ENCODE results near the gene ATG7.
A peak's percentile ranks its signal among the peaks of the same experiment; 100 is the strongest.
"Not testable (repeated sequence)": the region's sequence is repeated elsewhere in the genome, so short reads cannot be mapped to it uniquely, and the experiment has no call there.

The ATG7 gene

GRCh38 chr3:11482021-11482420, 209.8 kb downstream of the ATG7 start:
- no peak overlapping the region for H3K27ac ChIP-seq
- DNase-seq (ENCODE audit: low read depth, low spot score), result no peak

GRCh38 chr3:11488356-11488755, 216.2 kb downstream of the ATG7 start:
- not testable (repeated sequence) for H3K27ac ChIP-seq; DNase-seq (ENCODE audit: low read depth, low spot score)

- H3K27ac ChIP-seq, result no peak overlapping the region
These were observed 222.1 kb downstream of the ATG7 start for GRCh38 chr3:11494131-11494916.

GRCh38 chr3:11495948-11496557, 223.9 kb downstream of the ATG7 start:
- no peak overlapping the region for H3K27ac ChIP-seq
- DNase-seq (ENCODE audit: low read depth, low spot score), result no peak

More at GRCh38 chr3:11494131-11494916, 222.1 kb downstream of the ATG7 start:
- DNase-seq (ENCODE audit: low read depth, low spot score), result no peak

GRCh38 chr3:11498177-11498576, 226.0 kb downstream of the ATG7 start:
- H3K27ac ChIP-seq, result peak overlapping the region; percentile 79
- no peak for DNase-seq (ENCODE audit: low read depth, low spot score)

- H3K27ac ChIP-seq, result peak overlapping the region; percentile 79
- DNase-seq (ENCODE audit: low read depth, low spot score), result no peak
These were observed 226.4 kb downstream of the ATG7 start for GRCh38 chr3:11498646-11499045.

- DNase-seq (ENCODE audit: low read depth, low spot score), result no peak
- peak overlapping the region; percentile 79 for H3K27ac ChIP-seq
These were observed 226.9 kb downstream of the ATG7 start for GRCh38 chr3:11499144-11499543.

GRCh38 chr3:11502413-11502812, 230.2 kb downstream of the ATG7 start:
- H3K27ac ChIP-seq; DNase-seq (ENCODE audit: low read depth, low spot score): not testable (repeated sequence)

GRCh38 chr3:11507719-11508118, 235.5 kb downstream of the ATG7 start:
- DNase-seq (ENCODE audit: low read depth, low spot score), result no peak
- H3K27ac ChIP-seq, result no peak overlapping the region

GRCh38 chr3:11508346-11509172, 236.4 kb downstream of the ATG7 start:
- DNase-seq (ENCODE audit: low read depth, low spot score), result no peak
- H3K27ac ChIP-seq, result no peak overlapping the region

- H3K27ac ChIP-seq, result no peak overlapping the region
- no peak for DNase-seq (ENCODE audit: low read depth, low spot score)
These were observed 237.2 kb downstream of the ATG7 start for GRCh38 chr3:11509173-11510000.

GRCh38 chr3:11510001-11510340, 237.8 kb downstream of the ATG7 start:
- no peak overlapping the region for H3K27ac ChIP-seq
- no peak for DNase-seq (ENCODE audit: low read depth, low spot score)

- no peak overlapping the region for H3K27ac ChIP-seq
- no peak for DNase-seq (ENCODE audit: low read depth, low spot score)
These were observed 238.2 kb downstream of the ATG7 start for GRCh38 chr3:11510356-11510755.

GRCh38 chr3:11511606-11512005, 239.4 kb downstream of the ATG7 start:
- DNase-seq (ENCODE audit: low read depth, low spot score); H3K27ac ChIP-seq: not testable (repeated sequence)

GRCh38 chr3:11513125-11513816, 241.1 kb downstream of the ATG7 start:
- not testable (repeated sequence) for DNase-seq (ENCODE audit: low read depth, low spot score); H3K27ac ChIP-seq

GRCh38 chr3:11513817-11514135, 241.6 kb downstream of the ATG7 start:
- no peak for DNase-seq (ENCODE audit: low read depth, low spot score)
- no peak overlapping the region for H3K27ac ChIP-seq

GRCh38 chr3:11514191-11514821, 242.1 kb downstream of the ATG7 start:
- no peak overlapping the region for H3K27ac ChIP-seq
- no peak for DNase-seq (ENCODE audit: low read depth, low spot score)

- no peak overlapping the region for H3K27ac ChIP-seq
- no peak for DNase-seq (ENCODE audit: low read depth, low spot score)
These were observed 245.4 kb downstream of the ATG7 start for GRCh38 chr3:11517601-11518000.

- H3K27ac ChIP-seq, result no peak overlapping the region
- DNase-seq (ENCODE audit: low read depth, low spot score), result no peak
These were observed 249.0 kb downstream of the ATG7 start for GRCh38 chr3:11521167-11521566.
